GM21367 (cell line): Measurements from ENCODE around the gene SLC23A3.

ENCODE experiments used
- ATAC-seq: cut with Tn5 transposase; IDR thresholded peaks from one replicate; pipeline ENCODE4 v1.9.1; 2021; ENCODE audit not compliant: unreplicated experiment

The SLC23A3 gene

DNA sequence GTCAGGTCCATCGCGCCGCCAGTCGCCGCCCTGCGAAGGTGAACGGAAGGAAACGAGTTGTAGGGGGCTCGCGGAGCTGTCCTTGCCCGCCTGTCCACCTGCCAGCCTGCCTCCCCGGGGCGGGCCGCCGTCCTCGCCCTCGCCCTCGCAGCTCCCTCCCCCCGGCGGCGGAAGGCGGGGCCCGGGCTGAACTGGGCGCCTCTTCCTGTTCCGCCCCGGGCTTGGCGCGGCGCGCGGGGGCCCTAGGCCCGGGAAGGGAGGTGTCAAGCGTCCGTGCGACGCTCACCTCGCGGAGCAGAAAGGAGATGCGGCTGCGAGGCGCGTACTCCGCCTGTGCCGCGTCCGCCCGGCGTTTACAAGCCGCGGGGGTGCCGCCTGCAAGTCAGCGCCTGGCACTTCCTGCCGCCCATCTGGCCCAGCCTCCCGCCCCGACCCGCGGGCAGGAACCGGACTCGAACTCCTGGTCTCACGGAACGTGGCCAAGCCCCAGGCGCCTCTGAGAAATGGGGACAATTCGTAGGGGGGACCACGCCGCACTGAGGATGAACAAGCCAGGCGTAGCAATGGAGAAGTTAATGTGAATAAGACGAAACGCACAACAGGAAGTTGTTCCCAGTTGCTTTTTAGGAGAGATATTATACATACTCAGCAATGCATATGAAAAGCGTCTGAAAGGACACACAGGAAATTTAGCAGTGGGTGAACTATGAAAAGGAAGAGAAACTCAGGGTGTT, 7.2 kb upstream of the SLC23A3 start, which contains the start of gene CNPPD1:
Gene CNPPD1, minus strand, starts transcription at position 108 of the 734 bp plus-strand sequence. Its CDS starts 97 bp downstream, at position 11.
- peak; percentile 53 for ATAC-seq

DNA sequence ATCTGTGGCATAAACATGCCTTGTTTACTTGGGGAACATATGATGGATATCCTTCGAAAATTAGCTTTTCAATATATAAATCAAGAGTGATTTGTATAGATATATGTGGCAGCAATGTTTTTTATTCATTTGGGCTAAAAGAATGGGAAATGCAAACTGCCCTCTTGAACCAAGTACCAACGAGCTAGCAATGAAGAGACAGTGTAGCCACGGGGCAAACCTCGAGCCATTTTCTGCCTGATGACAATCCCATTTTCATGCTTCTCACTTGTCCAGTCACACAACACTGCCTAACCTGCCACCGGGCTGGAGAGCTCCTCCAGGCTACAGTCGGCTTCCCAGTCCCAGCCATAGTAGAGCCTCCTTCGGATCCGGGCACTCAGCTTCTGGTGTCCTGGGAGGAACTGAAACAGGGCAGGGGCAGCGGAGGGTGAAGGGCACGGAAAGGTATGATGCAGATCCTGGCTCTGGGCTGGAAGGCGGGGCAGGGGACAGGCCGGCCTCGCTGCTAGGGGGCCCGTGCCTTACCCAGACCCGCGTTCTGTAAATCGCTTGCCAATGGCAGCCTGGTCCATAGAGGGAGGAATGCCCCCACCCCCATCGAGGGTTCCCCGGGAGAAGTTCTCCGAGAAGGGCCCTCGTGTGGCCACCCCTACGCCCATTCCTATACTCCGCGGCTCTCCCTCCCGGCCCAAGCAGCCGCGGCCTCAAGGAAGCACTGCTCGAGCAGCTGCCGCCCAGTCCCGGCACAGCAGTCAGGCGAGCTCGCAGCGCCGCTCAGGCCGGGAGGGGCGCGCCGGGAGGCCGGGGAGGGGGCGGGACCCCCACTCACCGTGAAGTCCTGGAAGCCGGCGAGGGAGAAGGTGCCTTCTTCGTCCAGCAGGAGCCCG, 6.3 kb upstream of the SLC23A3 start:
- ATAC-seq, result peak; percentile 27

DNA sequence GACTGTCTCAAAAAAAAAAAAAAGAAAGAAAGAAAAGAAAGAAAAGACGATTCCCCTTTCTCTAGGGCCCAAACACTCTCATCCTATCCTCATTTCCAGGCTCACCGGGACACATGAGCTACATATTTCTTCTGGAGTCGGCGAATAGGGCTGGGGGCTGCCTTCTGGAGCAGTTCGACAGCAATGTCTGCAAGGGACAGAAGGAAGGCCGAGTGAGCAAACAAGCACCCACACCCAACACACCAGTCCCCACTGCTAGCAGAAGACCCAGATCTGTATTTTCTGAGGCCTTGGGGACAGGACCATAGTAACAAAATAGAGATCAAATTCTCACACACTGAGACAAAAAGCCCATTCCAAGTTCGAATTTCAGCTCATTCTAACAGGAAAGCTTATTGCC, 5.7 kb upstream of the SLC23A3 start:
- ATAC-seq, result no peak

- ATAC-seq, result no peak
Measured at GRCh38 chr2:219174801-219175200, 5.0 kb upstream of the SLC23A3 start.

- no peak for ATAC-seq
Measured at GRCh38 chr2:219174146-219174545, 4.3 kb upstream of the SLC23A3 start.

- ATAC-seq, result no peak
Measured at GRCh38 chr2:219173176-219173575, 3.3 kb upstream of the SLC23A3 start.

GRCh38 chr2:219172231-219173154, 2.7 kb upstream of the SLC23A3 start:
- ATAC-seq, result no peak

- ATAC-seq, result no peak
Measured at GRCh38 chr2:219171231-219171651, 1.4 kb upstream of the SLC23A3 start.

DNA sequence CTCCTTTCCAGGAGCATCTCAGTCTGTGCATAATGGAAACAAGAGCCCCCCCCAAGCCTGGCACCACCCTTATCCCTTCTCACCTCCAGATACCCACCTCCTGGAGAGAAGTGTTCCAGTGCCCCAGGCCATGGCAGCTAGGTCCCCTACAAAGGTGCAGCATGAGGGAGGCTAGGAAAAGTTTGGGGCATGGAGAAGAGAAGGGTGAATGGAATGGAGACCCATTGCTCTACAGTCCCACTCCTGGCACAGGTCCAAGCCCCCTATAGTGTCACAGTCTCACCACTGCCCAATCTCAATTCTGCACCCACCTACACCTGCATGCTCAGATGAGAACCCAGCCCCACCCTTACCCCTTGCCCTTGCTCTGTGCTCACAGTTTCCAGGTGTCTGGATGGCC, 897 bp downstream of the SLC23A3 start:
- ATAC-seq, result no peak

DNA sequence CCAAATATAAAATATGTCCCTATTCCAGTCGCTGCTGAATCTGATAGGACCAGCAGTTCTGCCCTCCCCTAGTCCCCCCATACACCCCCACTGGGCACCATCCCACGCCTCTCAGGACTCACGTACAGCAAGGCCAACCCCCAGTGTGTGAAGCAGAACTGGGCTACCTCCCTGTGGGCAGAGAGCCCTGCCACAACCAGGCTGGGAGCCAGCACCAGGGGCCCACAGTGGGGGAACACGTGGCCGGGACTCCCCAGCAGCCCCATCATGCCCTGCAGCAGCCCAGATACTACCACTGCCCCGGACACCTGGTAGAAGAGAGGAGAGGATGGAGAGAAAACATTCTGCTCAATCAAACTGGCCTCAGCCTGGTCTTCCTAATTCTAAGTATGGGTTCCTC, 1.3 kb downstream of the SLC23A3 start:
- ATAC-seq, result no peak

DNA sequence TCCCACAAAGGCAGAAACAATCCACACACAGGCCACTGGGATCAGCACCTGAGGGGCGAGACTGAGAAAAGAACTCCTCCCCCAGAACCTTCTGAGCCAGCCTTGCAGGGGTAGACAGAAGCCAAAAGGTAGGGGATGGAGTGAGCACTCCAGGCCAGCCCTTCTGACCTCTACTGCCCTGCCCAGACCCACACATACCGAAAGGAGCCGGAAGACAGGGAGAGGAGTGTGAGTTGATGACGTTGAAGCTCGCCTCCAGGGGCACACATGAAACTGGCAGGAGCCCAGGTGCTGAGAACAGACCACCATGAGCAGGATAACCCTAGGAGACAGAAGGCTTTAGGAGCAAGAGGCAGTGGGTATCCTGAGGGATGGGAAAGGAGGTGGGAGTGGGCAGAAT, 1.8 kb downstream of the SLC23A3 start:
- ATAC-seq, result no peak

DNA sequence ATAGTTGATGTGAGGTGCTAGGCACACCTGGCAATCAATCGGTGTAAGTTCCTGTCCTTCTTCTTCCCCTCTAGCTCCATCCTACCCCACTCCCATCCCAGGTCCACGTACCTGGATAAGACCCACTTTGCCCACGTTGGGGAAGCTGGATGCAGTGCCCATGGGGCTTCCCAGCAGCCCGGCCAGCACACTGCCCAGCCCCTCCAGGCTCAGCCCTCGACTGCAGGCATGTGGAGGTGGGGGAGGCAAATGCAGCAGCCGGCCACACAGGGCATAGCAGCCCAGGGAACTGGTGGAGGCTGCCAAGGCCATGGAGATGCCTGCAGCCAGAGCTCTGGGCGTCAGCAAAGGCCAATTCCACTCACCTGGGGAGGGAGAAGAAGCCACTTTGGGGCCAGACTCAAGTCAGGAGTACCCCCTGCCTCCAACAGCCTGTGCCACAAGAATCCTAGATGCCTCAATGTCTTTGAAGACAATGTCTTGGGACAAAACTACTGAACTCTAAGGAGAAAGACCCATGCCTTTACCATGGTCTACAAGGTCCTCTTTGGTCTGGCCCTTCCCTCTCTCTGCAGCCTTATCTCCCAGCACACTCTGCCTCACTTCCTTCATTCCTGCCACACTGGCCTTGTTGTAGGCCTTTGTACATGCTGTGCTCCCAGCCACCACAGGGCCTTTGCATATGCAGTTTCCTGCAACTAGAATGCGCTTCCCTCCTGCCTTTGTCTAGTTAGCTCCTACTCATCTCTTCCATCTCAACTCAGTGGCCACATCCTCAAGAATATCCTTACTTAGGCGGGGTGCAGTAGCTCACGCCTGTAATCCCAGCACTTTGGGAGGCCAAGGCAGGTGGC, 4.5 kb downstream of the SLC23A3 start:
- ATAC-seq, result no peak

- ATAC-seq, result no peak
Measured at GRCh38 chr2:219163156-219163555, 6.7 kb downstream of the SLC23A3 start.

GRCh38 chr2:219161097-219161496, 8.7 kb downstream of the SLC23A3 start:
- no peak for ATAC-seq

DNA sequence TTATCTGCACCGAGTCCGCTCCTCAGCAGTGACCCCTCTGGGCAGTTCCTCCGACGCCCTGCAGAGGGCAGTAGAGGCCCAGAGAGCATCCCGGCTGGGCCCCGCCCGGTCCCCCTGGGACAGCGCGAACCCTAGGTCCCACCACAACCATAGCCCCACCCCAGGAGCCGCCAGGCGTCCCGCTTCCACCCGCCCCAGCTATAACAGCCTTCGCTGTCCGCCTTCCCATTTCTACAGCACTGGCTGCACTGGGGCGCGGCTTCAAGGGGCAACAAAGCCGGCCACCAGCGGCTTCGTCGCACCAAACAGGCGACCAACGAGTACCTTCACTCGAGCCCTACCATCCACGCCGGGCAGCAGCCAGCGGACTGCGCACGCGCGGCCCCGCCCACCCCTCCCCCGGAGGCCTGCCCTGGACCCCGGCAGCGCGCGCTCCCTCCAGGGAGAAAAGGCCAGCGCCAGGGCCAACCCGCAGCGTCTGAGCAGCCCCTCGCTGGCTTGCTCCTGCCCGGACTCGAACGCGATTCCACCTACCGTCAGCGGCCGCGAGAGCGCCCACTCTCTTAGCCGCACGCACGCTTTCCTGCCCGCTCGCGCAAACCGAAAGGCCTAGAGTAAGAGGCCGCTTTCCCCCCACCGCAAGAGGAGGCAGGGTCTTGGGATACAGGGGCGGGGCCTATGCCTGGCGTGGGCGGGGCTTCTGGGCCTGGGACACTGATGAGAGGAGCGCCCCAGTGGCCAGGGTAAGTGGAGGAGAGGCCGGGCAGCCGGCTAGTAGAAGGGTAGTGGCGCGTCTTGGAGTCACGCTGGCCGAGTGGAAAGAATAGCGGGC, 9.4 kb downstream of the SLC23A3 start, which contains the start of gene NHEJ1:
Gene NHEJ1, minus strand, starts transcription at position 630 of the 832 bp plus-strand sequence. CDS start 2,453 bp downstream, outside the sequence.
- ATAC-seq, result peak; percentile 82

GRCh38 chr2:219159771-219160185, 10.1 kb downstream of the SLC23A3 start:
- peak; percentile 3 for ATAC-seq

DNA sequence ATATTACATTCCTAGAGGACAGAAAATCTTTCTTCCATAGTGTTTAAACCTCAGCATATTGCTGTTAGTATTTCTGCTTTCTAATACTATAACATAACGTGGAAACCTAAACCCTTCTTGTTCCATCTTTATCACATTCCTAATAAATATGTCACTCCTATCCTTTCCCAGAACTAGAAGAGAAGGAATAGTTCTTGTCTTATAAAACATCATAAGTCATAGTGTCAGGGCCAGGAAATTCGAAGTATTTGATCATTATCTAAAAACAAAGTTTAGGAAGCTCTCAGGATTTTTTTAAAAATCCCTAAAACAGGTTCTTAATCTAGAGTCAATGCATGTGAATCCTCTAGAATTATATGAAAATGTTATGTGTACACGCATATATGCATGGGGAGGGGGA, 11.2 kb downstream of the SLC23A3 start:
- ATAC-seq, result no peak

- no peak for ATAC-seq
Measured at GRCh38 chr2:219158025-219158424, 11.8 kb downstream of the SLC23A3 start.

- no peak for ATAC-seq
Measured at GRCh38 chr2:219157396-219157795, 12.4 kb downstream of the SLC23A3 start.
